SU-DHL-6 (cell line): ENCODE results near the gene PDRG1.

Experiments used
- CTCF ChIP-seq: fragments of 200-600 bp; sonication (generic); IDR thresholded peaks from one replicate; pipeline ENCODE4 v1.5.1; 2017; ENCODE audit warnings: antibody characterized with exemption, mild to moderate bottlenecking, low read length, moderate library complexity; ENCODE audit not compliant: insufficient read depth, poor library complexity, severe bottlenecking
- EZH2phosphoT487 ChIP-seq: fragments of 200-600 bp; sonication (generic), shearing (Covaris generic); conservative IDR thresholded peaks from 2 replicates; pipeline ENCODE4 v1.6.1; 2018; ENCODE audit warnings: mild to moderate bottlenecking, antibody characterized with exemption, low read length, moderate library complexity, mixed read lengths

DNA sequence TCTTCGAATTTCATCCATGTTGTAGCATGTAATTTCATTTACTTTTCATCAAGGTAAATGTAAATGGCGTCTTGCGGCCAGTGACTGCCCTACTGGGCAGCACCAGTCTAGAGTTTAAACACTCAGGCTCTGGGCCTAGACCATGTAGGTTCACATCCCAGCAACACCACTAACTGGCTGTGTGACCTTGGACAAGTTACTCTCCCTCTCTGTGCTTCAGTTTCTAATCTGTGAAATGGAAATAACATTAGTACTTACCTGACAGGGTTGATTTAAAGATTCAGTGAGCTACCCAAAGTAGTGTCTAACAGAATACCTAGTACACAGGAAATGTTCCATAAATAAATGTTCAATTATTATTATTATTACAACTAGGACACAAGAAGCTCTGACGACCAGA lies 29.3 kb downstream of the PDRG1 start:
- TF ChIP-seq CTCF, result no peak
- TF ChIP-seq EZH2phosphoT487, result no peak
